ENCODE measurements around the gene DNAJA3.

DNA sequence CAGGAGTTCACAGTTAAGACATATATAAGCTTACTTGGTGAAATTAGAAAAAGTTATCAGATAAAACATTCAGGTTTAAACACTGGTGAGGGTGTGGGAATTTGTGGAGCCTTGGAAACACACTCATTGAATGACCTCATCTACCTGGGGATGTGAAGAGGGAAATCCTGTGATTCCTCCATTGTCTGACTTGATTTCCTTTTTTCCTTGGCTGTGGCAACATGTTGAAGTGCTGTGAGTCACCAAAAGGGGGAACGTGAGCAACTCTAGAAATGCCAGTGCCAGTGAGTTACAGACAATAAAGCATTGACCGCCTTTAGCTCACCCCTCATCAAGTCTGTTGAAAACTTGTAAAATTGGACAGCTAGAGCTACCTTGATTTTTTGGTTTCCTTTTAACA lies 52.3 kb downstream of the DNAJA3 start:
- TF ChIP-seq, protein P1, sequence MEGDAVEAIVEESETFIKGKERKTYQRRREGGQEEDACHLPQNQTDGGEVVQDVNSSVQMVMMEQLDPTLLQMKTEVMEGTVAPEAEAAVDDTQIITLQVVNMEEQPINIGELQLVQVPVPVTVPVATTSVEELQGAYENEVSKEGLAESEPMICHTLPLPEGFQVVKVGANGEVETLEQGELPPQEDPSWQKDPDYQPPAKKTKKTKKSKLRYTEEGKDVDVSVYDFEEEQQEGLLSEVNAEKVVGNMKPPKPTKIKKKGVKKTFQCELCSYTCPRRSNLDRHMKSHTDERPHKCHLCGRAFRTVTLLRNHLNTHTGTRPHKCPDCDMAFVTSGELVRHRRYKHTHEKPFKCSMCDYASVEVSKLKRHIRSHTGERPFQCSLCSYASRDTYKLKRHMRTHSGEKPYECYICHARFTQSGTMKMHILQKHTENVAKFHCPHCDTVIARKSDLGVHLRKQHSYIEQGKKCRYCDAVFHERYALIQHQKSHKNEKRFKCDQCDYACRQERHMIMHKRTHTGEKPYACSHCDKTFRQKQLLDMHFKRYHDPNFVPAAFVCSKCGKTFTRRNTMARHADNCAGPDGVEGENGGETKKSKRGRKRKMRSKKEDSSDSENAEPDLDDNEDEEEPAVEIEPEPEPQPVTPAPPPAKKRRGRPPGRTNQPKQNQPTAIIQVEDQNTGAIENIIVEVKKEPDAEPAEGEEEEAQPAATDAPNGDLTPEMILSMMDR (IDR thresholded peaks at IDR 0.05; ENCODE audit: insufficient read depth, low read length, poor library complexity, severe bottlenecking): no peak
- no peak for TF ChIP-seq EZH2phosphoT487 (conservative IDR thresholded peaks at IDR 0.05; ENCODE audit: low read length)
